Fibroblast of skin of right quadriceps (primary cell): Measurements from ENCODE around the gene LPAR6.

Experiments
- DNase-seq: peaks from one replicate; pipeline ENCODE4 v3.0.0-alpha.2; 2013

LPAR6 gene

GRCh38 chr13:48414501-48414900 lies 1.6 kb upstream of the LPAR6 start:
- DNase-seq: no peak

- DNase-seq: peak; percentile 11
Observed at GRCh38 chr13:48411841-48412531, 927 bp downstream of the LPAR6 start.

- DNase-seq: no peak
Observed at GRCh38 chr13:48411147-48411794, 1.6 kb downstream of the LPAR6 start.

- no peak for DNase-seq
Observed at GRCh38 chr13:48410199-48410598, 2.7 kb downstream of the LPAR6 start.

- DNase-seq: no peak
Observed at GRCh38 chr13:48405875-48406274, 7.0 kb downstream of the LPAR6 start.

- DNase-seq: peak; percentile 18
Observed at GRCh38 chr13:48404952-48405351, 8.0 kb downstream of the LPAR6 start.

- no peak for DNase-seq
Observed at GRCh38 chr13:48403913-48404312, 9.0 kb downstream of the LPAR6 start.

- no peak for DNase-seq
Observed at GRCh38 chr13:48403151-48403631, 9.7 kb downstream of the LPAR6 start.

GRCh38 chr13:48402325-48402932 lies 10.5 kb downstream of the LPAR6 start:
- no peak for DNase-seq

GRCh38 chr13:48401480-48401879 lies 11.4 kb downstream of the LPAR6 start:
- DNase-seq: peak; percentile 16

- peak; percentile 81 for DNase-seq
Observed at GRCh38 chr13:48400850-48401291, 12.0 kb downstream of the LPAR6 start.

- DNase-seq: no peak
Observed at GRCh38 chr13:48400090-48400694, 12.7 kb downstream of the LPAR6 start.

- DNase-seq: peak; percentile 40
Observed at GRCh38 chr13:48398450-48399095, 14.3 kb downstream of the LPAR6 start.

GRCh38 chr13:48397744-48398143 lies 15.2 kb downstream of the LPAR6 start:
- DNase-seq: no peak

GRCh38 chr13:48393698-48394085 lies 19.2 kb downstream of the LPAR6 start:
- no peak for DNase-seq

GRCh38 chr13:48393030-48393697 lies 19.7 kb downstream of the LPAR6 start:
- DNase-seq: no peak

- no peak for DNase-seq
Observed at GRCh38 chr13:48391257-48391656, 21.7 kb downstream of the LPAR6 start.

GRCh38 chr13:48386816-48387215 lies 26.1 kb downstream of the LPAR6 start:
- no peak for DNase-seq

GRCh38 chr13:48383384-48383783 lies 29.5 kb downstream of the LPAR6 start:
- no peak for DNase-seq

GRCh38 chr13:48380581-48380980 lies 32.3 kb downstream of the LPAR6 start:
- DNase-seq: no peak

- DNase-seq: no peak
Observed at GRCh38 chr13:48377857-48378256, 35.1 kb downstream of the LPAR6 start.

- no peak for DNase-seq
Observed at GRCh38 chr13:48370815-48371214, 42.1 kb downstream of the LPAR6 start.

- DNase-seq: no peak
Observed at GRCh38 chr13:48369988-48370387, 42.9 kb downstream of the LPAR6 start.
